H1 (cell line): ENCODE data around the gene CA9. TPM values are rescaled to one million over a fixed set of nuclear protein-coding genes. Genes with fewer than 3 reads are reported as not detected.

Source experiments
- BRCA1 ChIP-seq: IDR thresholded peaks from 2 replicates; pipeline ENCODE4 v1.6.1; 2012; ENCODE audit warnings: low read depth, low read length, improper control_type of control experiment
- NRF1 ChIP-seq: IDR thresholded peaks from 2 replicates; pipeline ENCODE4 v1.6.1; 2011; ENCODE audit warnings: mild to moderate bottlenecking, low read depth, low read length, improper control_type of control experiment
- TAF1 ChIP-seq: IDR thresholded peaks from 2 replicates; pipeline ENCODE4 v1.6.1; 2011; ENCODE audit warnings: mild to moderate bottlenecking, low read depth, low read length
- TEAD4 ChIP-seq: IDR thresholded peaks from 2 replicates; pipeline ENCODE4 v1.6.1; 2012; ENCODE audit warnings: low read depth, low read length, inconsistent platforms, mixed read lengths
- polyA plus RNA-seq, 7 experiments: library from polyadenylated mRNA; depleted of rRNA in 3 of 7; stranded (reverse) in 5 of 7; unstranded in 2 of 7; fragments of >200 nt in 5 of 7; fragments of 200-250 nt in 2 of 7; gene quantifications; 1 replicate in 5 of 7; 2 replicates in 1 of 7; 4 replicates in 1 of 7; pipeline versions ENCODE4 v1.2.1 to v1.2.3, GENCODE V29; 2011 to 2013; ENCODE audit warnings: missing spikeins in 2 of 7, mixed read lengths in 2 of 7
- total RNA-seq: library from RNA; stranded (reverse); fragmentation: NEBNext Ultra II Directional; extraction: Animal tissue kit (Norgen Biotek cat#: 25700); gene quantifications from 2 replicates; pipeline ENCODE4 v1.2.1, GENCODE V29; 2021
- TF ChIP-seq, protein P1 (sequence below): fragments of 300-600 bp; sonication (generic); IDR thresholded peaks from 2 replicates; pipeline ENCODE4 v1.7.1; 2012; ENCODE audit warnings: low read length, moderate library complexity, mild to moderate bottlenecking, inconsistent platforms; ENCODE audit not compliant: insufficient replicate concordance

CA9 gene
- total and polyA plus RNA-seq, 2 of the 8 experiments (the other 6 are each of a cell fraction or from before 2014, with no cell fraction given), result 1.3 to 1.8 TPM

GRCh38 chr9:35730486-35730854 is 56.7 kb downstream of the CA9 start (continued):
- TF ChIP-seq, protein P1, sequence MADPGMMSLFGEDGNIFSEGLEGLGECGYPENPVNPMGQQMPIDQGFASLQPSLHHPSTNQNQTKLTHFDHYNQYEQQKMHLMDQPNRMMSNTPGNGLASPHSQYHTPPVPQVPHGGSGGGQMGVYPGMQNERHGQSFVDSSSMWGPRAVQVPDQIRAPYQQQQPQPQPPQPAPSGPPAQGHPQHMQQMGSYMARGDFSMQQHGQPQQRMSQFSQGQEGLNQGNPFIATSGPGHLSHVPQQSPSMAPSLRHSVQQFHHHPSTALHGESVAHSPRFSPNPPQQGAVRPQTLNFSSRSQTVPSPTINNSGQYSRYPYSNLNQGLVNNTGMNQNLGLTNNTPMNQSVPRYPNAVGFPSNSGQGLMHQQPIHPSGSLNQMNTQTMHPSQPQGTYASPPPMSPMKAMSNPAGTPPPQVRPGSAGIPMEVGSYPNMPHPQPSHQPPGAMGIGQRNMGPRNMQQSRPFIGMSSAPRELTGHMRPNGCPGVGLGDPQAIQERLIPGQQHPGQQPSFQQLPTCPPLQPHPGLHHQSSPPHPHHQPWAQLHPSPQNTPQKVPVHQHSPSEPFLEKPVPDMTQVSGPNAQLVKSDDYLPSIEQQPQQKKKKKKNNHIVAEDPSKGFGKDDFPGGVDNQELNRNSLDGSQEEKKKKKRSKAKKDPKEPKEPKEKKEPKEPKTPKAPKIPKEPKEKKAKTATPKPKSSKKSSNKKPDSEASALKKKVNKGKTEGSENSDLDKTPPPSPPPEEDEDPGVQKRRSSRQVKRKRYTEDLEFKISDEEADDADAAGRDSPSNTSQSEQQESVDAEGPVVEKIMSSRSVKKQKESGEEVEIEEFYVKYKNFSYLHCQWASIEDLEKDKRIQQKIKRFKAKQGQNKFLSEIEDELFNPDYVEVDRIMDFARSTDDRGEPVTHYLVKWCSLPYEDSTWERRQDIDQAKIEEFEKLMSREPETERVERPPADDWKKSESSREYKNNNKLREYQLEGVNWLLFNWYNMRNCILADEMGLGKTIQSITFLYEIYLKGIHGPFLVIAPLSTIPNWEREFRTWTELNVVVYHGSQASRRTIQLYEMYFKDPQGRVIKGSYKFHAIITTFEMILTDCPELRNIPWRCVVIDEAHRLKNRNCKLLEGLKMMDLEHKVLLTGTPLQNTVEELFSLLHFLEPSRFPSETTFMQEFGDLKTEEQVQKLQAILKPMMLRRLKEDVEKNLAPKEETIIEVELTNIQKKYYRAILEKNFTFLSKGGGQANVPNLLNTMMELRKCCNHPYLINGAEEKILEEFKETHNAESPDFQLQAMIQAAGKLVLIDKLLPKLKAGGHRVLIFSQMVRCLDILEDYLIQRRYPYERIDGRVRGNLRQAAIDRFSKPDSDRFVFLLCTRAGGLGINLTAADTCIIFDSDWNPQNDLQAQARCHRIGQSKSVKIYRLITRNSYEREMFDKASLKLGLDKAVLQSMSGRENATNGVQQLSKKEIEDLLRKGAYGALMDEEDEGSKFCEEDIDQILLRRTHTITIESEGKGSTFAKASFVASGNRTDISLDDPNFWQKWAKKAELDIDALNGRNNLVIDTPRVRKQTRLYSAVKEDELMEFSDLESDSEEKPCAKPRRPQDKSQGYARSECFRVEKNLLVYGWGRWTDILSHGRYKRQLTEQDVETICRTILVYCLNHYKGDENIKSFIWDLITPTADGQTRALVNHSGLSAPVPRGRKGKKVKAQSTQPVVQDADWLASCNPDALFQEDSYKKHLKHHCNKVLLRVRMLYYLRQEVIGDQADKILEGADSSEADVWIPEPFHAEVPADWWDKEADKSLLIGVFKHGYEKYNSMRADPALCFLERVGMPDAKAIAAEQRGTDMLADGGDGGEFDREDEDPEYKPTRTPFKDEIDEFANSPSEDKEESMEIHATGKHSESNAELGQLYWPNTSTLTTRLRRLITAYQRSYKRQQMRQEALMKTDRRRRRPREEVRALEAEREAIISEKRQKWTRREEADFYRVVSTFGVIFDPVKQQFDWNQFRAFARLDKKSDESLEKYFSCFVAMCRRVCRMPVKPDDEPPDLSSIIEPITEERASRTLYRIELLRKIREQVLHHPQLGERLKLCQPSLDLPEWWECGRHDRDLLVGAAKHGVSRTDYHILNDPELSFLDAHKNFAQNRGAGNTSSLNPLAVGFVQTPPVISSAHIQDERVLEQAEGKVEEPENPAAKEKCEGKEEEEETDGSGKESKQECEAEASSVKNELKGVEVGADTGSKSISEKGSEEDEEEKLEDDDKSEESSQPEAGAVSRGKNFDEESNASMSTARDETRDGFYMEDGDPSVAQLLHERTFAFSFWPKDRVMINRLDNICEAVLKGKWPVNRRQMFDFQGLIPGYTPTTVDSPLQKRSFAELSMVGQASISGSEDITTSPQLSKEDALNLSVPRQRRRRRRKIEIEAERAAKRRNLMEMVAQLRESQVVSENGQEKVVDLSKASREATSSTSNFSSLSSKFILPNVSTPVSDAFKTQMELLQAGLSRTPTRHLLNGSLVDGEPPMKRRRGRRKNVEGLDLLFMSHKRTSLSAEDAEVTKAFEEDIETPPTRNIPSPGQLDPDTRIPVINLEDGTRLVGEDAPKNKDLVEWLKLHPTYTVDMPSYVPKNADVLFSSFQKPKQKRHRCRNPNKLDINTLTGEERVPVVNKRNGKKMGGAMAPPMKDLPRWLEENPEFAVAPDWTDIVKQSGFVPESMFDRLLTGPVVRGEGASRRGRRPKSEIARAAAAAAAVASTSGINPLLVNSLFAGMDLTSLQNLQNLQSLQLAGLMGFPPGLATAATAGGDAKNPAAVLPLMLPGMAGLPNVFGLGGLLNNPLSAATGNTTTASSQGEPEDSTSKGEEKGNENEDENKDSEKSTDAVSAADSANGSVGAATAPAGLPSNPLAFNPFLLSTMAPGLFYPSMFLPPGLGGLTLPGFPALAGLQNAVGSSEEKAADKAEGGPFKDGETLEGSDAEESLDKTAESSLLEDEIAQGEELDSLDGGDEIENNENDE, result no peak
- TF ChIP-seq BRCA1, result no peak
- TF ChIP-seq TEAD4, result no peak
- TF ChIP-seq NRF1, result no peak
- no peak for TF ChIP-seq TAF1
- TF ChIP-seq, all 59 proteins: peak for 0
